HG03521 (cell line): ENCODE results near the gene MED12L.
"Not testable (repeated sequence)": the region's sequence is repeated elsewhere in the genome, so short reads cannot be mapped to it uniquely, and the experiment has no call there.

Source experiments
- ATAC-seq: cut with Tn5 transposase; IDR thresholded peaks from one replicate; pipeline ENCODE4 v1.9.1; 2021; ENCODE audit warnings: mild to moderate bottlenecking, moderate library complexity; ENCODE audit not compliant: unreplicated experiment

Gene MED12L

DNA sequence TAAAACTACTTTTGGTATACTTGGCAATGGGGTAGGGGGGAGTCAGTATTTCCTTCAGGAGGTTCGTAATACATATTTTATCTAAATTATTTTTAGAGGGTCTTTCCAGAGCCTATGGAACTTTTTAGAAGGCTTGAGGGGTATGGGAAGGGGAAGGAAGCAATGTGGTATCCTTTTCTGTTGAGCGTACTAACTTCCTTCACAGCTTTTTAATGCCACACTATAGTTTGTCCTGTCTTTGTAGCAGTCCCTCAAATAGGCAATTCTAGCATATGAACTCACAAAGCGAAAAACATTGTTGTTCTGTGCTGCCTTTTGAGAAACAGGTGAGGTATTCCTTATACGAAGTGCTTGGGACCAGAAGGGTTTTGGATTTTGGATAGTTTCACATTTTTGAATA, 266.2 kb downstream of the MED12L start:
- no peak for ATAC-seq

DNA sequence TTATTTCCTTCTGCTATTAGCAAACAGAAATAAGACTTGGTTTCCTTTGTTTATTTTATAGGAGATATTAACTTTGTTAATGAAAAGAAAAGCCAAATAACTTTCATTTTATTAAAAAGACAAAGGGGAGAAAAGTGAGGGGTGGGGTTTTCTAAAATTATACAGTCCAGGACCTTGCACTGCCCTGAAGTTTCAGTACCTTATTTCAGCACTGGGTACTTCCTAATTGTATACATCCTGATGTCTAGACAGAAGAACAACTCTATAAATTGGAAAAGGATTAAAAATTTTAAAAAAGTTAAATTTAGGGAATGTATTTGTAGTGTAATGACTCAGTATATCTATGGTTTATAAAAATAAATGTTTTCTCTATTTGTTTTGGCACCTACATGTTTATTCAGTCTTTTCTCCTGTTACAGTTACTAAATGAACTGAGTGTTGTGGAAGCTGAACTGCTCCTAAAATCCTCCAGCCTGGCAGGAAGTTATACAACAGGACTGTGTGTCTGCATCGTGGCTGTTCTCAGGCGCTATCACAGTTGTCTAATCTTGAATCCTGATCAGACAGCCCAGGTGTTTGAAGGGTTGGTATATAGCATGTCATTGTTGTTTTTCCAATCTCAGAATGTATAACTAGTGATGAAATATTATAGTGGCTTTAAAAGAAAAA, 271.5 kb downstream of the MED12L start:
- ATAC-seq = no peak

DNA sequence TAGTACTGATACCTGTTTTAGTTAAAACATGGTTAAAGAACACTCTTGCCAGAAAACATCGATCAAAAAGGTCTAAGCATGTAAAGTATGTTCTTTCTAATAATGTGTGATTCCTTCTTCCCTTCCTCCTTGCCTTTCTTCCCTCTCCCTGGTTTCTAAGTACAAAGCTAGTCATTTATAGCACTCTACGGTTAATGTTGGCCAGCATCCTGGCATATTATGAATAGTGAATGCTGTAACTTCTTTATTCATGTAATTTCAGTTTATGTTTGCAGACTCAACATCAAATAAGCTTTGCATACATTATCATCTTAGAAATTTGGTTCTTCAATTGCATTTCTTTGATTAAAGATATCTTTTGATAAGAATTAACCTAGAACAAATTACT, 272.0 kb downstream of the MED12L start:
- no peak for ATAC-seq

DNA sequence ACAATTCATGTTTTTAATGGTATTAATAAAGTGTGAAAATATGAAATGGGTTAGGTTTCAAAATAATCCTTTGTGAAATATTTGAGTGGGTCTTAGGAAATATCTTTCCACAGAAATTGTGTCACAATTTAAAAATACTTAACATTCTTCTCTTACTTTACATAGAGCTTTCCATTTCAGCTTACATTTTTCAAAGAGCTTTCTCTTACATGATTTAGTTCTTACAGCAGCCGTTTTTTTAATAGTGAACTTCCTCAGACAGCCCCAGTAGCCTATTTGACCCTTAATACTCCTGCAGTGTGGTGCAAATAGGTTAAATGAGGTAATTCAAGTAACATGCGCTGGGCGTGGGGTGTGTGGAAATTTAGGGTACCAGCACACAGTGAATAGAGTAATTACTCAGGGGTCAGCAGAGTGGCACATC, 277.3 kb downstream of the MED12L start:
- no peak for ATAC-seq

DNA sequence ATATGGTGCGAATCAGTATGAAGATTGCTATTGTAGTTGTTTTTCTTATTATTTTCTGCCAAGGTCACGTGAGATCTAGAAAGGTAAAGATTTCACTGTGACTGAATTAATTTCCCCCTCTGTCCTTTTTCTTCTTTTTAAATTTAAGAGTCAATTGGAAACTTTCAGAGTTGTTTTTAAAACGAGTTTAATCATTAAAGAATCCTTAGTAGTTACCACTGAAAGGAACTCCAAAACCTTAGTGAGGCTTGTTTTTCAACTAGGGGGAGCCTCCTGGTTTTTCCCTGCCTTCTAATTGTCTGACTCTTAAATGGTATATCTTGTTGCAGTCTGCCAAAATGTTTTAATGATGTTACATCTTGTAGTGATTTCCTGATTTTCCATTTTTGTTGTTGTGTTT, 281.5 kb downstream of the MED12L start:
- no peak for ATAC-seq

DNA sequence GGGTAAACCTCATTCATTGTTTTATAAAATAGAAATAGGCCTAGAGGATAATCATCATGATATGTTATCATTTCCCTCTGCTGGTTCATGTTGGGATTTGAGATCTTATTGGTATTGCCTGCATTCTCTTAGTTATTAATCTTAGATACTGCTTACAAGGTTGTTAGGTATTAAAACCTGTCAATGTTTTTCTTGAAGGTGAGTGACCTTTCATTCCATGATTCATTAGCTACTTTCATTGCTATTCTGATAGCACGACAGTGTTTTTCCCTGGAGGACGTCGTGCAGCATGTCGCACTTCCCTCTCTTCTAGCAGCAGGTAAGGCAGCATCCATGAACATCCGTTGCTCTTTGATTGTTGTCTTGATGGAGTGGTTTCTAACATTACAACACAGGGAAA, 282.0 kb downstream of the MED12L start:
- no peak for ATAC-seq

DNA sequence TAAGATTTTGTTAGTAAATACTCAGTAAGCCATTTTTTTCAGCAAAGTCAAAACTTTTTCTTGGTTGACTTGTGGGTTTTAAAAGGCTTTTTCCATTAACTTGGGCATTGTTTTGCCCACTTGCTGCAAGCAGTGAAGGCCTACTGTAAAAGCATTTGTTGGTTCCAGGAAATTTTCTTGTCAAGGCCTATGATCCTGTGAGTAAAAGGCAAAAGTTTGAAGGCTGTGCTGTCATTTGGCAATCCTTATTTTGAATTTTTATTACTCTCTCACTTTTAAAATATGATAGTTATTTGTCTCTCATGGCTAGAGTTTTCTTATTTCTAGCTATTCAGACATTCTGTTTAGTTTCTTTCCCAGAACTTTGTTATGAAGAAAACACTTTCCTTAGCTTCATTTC, 286.1 kb downstream of the MED12L start:
- no peak for ATAC-seq

DNA sequence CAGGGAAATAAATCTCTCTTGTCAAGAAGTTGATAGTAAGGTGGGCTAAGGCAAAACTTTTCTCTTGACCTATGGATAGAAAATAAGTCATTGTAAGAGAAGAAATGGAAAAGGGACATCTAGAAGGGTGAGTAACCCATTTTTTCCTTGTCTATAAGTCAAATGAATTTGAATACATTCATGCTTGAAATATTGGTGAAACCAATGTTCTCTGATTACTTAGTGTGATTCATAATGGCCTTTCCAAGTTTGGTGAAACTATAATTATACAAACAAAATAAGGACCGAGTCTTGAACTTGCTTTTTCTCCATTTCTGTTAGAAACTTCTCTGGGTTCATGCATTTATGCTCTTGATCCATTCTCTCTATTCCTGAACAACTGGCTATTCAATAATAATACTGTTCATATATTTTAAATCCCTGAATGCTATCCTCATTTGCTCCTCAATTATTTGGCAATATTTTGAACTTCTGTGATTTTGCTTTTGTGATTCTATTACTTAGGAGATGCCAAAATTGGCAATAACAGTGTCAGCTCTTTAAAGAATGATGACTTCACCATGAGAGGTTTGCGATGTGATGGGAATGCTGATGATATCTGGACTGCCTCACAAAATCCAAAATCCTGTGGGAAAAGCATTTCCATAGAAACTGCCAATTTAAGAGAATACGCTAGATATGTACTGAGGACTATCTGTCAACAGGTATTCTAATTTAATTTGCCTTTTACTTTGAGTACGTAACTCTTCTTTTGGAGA, 286.8 kb downstream of the MED12L start:
- ATAC-seq = no peak

DNA sequence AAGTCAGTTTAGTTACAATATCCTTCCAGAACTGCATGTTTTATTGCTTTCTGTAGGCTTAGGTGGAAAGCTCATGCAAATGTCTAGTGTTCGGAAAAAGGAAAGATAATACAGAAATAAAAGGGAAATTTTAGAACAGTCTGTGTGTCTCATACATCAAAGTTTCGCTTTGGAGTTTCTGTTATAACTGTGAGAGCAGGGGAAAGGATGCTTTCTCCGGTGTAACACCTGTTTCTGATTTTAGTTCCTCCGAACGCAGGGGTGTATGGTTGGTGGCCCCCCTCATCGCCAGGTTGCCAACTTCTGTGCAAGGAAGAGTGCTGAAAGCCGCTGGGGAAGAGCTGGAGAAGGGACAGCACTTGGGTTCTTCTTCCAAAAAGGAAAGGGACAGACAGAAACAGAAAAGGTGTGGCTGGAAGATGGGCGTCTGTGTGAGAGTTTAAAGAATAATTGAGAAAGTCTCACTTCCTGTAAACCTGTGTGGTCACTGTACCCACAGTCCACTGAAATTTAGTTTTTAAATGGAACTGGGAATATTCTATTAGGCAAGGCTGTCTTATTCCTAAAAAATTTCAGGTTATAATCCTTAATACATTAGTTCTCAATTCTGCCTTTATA, 292.4 kb downstream of the MED12L start:
- ATAC-seq = no peak

DNA sequence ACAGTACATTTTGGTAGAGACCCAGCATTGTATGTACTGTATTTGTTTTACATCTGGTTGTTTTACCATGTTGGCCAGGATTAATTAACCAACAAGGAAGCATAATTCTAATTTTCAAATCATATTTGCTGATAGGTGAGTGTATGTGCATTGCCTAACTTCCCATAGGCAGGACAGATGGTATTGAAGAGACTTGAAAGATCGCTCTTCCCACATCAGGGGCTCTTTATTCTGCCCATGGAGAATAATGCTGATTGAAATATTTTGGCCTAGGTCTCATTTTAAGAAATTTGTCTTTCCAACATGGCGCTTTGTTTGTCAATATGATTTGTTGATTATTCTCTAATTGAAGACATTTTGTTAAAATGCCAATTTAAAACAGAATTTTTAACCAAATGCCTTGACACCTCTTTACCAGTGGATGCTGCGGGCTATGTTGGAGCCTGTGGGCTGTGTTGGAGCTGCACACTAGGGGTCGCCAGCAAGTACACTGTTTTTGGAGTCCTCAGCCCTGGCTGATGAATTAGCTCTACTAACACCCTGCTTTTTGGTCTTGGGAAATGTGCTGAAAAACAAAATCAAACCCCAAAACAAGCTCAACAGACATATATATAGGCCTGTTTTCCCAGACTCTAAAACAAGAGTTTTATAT, 293.7 kb downstream of the MED12L start:
- ATAC-seq = no peak

DNA sequence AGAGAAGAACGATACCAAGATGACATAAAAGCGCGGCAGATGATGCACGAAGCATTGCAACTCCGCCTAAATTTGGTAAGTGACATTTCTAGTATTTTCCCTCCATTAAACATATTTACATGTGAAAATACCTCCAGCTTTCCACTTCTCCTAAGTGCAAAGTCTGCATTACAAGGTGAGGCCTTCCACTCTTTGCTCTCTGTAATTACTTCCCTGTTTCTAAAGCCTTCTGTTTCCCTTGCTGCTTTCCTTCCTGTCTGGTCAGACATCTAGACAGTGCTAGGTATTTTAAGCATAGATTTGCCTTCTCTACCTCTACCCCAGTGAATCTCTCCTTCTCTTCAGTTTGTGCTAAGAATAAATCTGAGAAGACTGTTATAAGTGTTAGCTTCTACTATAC, 297.2 kb downstream of the MED12L start:
- ATAC-seq = no peak

DNA sequence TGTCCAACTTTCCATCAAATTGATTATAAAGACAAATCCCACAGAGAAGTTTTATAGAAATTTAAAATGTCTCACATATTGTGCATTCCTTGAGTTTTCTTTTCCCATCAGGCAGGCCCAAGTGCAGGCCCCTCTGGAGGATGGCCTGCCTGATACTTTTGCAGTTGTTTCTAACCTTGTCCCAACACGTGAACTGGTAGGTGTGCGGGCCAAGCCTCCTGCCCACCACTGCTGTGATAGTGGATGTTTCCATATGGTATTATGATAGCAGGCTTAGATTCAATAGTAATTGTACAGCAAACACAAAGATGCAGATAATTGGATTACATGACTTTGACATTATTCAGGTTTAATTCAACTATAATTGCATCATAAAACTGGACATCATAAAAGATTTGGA, 297.6 kb downstream of the MED12L start:
- no peak for ATAC-seq

DNA sequence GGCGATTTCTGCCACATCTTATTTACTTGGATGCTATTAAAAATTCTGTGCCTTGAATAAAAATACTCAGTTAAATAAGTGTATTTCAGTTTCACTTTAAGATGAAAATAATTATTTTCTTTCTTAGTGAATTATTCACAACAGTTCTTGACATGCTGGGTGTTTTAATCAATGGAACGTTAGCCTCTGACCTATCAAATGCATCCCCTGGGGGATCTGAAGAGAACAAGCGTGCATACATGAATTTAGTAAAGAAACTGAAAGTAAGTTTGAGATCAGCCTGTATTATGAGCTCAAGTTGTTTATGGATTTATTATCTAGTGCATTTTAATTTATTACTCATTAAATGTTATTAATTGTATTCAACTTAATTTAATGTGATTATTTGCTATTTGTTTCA, 298.5 kb downstream of the MED12L start:
- peak; percentile 44 for ATAC-seq

DNA sequence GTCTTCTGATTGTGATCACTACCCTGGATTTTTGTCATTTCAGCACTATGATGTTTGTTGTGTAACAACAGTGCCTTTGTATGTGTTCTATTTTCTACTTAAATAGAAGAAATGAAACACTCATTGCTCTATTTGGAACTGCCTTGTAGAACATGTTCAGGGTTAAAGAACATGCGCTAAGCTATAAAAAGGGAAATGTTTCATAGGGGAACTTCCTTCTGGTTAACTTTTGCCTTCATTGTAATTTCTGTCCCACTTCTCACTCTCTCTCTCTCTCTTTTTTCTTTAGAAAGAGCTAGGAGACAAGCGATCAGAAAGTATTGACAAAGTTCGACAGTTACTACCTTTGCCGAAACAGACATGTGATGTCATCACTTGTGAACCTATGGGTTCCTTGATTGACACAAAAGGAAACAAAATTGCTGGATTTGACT, 299.3 kb downstream of the MED12L start, which contains the start of gene P2RY12:
Gene P2RY12, minus strand, starts transcription at position 13 of the 434 bp plus-strand sequence. CDS start 45,908 bp downstream, outside the sequence.
- ATAC-seq = no peak

DNA sequence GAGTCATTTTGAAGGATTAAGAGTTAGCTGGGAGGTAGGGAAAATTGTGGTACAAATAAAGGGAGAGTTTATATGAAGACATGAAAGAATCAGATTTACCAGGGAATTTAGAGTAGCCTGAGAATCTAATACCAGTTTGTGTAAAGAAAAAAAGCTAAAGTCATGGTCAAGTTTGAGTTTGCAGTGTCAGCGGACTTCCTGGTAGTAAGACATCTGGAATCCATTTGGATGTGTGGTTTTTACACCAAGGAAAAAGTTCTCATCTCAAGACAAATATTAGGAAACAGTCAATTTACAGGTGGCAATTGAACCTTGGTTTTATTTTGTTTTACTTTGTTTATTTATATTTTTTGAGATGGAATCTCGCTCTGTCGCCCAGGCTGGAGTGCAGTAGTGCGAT, 300.6 kb downstream of the MED12L start:
- ATAC-seq = no peak

DNA sequence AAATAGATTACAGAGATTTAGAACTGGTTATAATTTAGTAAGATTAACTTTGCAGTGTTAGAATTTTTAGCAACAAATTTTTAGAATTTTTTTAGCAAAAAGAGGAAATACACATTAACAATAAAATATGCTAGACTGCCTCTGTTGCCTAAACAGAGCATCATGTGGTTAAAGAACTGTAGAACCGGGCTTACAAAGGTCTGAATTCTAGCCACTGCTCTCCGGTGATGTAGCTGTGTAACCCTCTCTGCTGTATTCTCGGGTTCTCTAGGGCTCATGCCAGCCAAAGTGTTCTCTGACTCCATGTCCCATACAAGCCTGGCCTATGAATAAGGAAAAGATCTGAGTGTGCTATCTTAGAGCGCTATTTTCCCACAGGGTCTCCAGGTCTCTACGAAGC, 302.0 kb downstream of the MED12L start:
- no peak for ATAC-seq

DNA sequence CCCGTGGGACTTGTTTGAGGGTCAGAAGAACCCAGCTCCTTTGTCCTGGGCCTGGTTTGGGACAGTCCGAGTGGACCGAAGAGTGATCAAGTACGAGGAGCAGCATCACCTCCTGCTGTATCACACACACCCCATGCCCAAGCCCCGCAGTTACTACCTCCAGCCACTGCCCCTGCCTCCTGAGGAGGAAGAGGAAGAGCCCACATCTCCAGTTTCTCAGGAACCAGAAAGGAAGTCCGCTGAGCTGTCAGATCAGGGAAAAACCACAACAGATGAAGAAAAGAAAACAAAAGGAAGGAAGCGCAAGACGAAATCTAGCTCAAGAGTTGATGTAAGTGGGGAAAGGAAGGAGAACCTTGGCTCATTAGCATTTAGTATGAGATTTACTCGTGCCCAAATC, 302.4 kb downstream of the MED12L start:
- ATAC-seq = no peak

DNA sequence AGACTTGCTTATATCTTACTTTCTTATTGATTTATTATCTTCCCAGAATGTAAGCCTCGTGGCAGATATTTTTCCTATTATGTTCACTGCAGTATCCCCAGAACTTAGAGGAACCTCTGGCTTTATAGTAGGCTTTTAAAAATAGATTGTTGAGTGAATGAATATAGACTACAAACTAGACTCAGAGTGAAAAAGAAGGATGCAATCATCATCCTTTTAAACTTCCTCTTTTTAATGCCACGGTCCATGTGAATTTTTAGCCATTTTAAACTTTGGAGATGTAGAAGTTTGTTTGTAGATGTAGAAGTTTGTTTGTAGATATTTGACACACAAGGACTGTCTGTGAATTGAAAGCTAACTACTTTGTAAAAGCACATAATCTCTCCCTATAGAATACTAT, 306.3 kb downstream of the MED12L start:
- ATAC-seq = no peak

DNA sequence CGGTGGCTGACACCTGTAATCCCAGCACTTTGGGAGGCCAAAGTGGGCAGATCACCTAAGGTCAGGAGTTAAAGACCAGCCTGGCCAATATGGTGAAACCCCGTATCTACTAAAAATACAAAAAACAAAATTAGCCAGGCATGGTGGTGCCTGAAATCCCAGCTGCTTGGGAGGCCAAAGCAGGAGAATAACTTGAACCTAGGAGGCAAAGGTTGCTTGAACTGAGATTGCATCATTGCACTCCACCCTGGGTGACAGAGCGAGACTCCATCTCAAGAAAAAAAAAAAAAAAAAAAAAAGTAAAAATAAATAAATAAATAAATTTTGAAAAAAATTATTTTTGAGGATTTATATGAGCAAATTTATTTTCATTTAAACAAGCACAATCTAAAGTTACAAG, 306.7 kb downstream of the MED12L start:
- ATAC-seq = not testable (repeated sequence)

DNA sequence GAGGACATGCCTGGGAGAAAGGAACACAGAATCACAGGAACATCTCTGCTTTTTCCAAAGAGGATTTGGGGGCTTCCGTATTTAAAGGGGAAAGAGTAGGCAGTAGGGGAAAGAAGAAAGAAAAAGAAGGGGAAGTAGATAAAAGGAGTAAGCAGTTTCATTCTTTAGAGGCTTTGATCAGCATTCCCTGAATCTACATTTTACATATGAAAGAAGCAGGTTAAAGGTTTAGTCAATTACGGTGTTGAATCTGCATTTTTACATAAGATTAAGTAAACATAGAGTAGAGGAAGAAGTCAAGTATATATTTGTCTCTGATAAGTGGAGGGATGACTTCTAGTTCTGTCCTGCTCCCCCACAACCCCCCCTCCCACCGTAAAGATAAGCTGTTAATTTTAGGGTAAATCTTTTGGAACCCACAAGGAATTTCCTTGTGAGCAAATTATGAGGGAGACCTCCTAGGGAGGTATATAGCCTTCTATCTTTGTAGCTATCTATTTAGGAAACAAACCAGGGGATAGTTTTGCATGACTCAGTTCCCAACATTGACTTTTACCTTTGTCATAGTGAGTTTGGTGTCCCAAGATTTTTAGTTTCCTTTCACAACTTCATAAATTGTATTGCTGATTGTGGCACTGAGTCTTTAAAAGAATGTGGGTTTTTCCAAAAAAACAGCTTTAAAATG, 307.8 kb downstream of the MED12L start:
- no peak for ATAC-seq

DNA sequence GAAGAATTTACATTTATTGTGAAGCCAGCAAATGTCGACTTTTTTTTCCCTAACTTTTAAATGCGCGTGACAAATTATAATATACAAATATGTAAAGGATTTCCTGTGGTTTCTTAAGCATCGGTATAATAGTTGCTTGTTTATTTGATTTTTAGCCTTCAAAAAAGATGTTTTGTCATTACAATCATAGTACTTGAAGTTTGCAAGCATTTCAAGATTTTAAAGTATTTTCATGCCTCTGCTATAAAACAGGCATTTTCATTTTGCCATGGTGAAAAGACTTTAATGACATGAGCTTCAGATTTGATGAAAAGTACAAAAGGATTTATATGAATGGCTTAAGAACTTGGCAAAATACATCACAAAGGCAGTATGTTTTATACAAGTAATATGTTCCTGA, 308.5 kb downstream of the MED12L start:
- ATAC-seq = no peak
